Brain microvascular endothelial cell (primary cell): ENCODE measurements around the gene EPHA4.

Experiments used
- DNase-seq: peaks from one replicate; pipeline ENCODE4 v3.0.0-alpha.2; 2020
- H3K27ac ChIP-seq: fragments of 250-450 bp; sonication (Bioruptor Pico); 2 replicates; pipeline ENCODE4 v1.5.1; 2020; ENCODE audit warnings: mild to moderate bottlenecking, moderate library complexity
- H3K27me3 ChIP-seq: fragments of 250-450 bp; sonication (Bioruptor Pico); replicated peaks from 2 replicates; pipeline ENCODE4 v1.5.1; 2020; ENCODE audit warnings: mild to moderate bottlenecking
- H3K36me3 ChIP-seq: fragments of 250-450 bp; sonication (Bioruptor Pico); replicated peaks from 2 replicates; pipeline ENCODE4 v1.5.1; 2020; ENCODE audit warnings: mild to moderate bottlenecking
- H3K4me3 ChIP-seq: 2 replicates; pipeline ENCODE4 v1.5.1; 2011; ENCODE audit warnings: low read depth, mild to moderate bottlenecking, control low read depth, low read length, moderate library complexity
- CTCF ChIP-seq: IDR thresholded peaks from 2 replicates; pipeline ENCODE4 v1.5.1; 2011; ENCODE audit warnings: low read depth, mild to moderate bottlenecking, moderate library complexity, low read length, control low read depth, inconsistent platforms; ENCODE audit errors: missing control alignments
- in situ Hi-C: cut with HindIII; loops from 2 replicates; pipeline ENCODE4 v1.10.0; 2017; ENCODE audit warnings: low sequenced_read_pairs, low pct_ligation_motif_present

EPHA4 gene

GRCh38 chr2:221372907-221373306, 199.2 kb downstream of the EPHA4 start:
- Histone ChIP-seq H3K36me3 (no peaks in the 10 kb centered on the region), H3K4me3 (no peak overlapping the region), H3K27ac (no peak overlapping the region), H3K27me3 (no peaks in the 10 kb centered on the region)
- DNase-seq = no peak
- in situ Hi-C loops = no loop called here
- TF ChIP-seq CTCF = no peak

DNA sequence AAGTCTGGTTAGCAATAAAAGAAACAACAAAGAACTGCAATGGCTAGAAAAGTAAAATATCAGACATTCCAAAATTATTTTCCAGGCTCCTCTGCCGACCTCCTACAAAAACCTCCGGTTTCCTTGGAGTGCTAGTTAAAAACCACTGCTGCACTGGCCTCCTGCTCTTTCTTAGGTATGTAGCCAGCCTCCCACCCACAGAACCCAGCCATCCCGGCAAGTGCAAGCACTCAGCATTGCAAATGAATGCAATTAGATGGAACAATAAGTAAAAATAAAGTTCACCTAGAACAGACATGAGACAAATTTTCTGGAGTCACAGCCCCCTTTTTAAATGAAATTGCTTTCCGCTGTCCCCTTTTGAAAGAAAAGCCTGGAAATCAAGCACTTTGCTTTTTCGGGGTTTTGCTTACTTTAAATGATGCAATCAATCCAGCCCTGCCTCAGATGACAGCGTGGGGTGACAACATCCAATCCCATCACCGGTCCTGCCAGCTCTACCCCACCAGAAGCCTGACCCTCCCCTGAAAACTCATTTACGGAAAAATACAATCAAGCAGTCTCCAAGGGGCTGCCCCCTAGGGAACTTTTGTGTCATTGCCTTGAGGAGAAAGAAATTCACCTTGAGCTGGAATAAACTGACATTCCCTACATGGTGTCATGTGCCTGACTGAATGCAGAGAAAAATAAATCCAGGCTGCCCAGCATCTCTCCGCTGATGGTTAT, 199.8 kb downstream of the EPHA4 start:
- Histone ChIP-seq H3K27me3 (no peaks in the 10 kb centered on the region), H3K36me3 (no peaks in the 10 kb centered on the region), H3K27ac (no peak overlapping the region), H3K4me3 (no peak overlapping the region)
- TF ChIP-seq CTCF = peak; percentile 46
- no peak for DNase-seq
- in situ Hi-C loops = no loop called here

GRCh38 chr2:221371347-221371746, 200.8 kb downstream of the EPHA4 start:
- Histone ChIP-seq H3K27ac (no peak overlapping the region), H3K4me3 (no peak overlapping the region), H3K27me3 (no peaks in the 10 kb centered on the region), H3K36me3 (no peaks in the 10 kb centered on the region)
- TF ChIP-seq CTCF = no peak
- in situ Hi-C loops = no loop called here
- DNase-seq = no peak

- no peak overlapping the region for H3K27ac ChIP-seq
- in situ Hi-C loops = no loop called here
- H3K27me3 ChIP-seq = no peaks in the 10 kb centered on the region
- no peak for DNase-seq
- H3K36me3 ChIP-seq = no peaks in the 10 kb centered on the region
- no peak overlapping the region for H3K4me3 ChIP-seq
- TF ChIP-seq CTCF = no peak
Observed at GRCh38 chr2:221370857-221371211, 201.3 kb downstream of the EPHA4 start.

DNA sequence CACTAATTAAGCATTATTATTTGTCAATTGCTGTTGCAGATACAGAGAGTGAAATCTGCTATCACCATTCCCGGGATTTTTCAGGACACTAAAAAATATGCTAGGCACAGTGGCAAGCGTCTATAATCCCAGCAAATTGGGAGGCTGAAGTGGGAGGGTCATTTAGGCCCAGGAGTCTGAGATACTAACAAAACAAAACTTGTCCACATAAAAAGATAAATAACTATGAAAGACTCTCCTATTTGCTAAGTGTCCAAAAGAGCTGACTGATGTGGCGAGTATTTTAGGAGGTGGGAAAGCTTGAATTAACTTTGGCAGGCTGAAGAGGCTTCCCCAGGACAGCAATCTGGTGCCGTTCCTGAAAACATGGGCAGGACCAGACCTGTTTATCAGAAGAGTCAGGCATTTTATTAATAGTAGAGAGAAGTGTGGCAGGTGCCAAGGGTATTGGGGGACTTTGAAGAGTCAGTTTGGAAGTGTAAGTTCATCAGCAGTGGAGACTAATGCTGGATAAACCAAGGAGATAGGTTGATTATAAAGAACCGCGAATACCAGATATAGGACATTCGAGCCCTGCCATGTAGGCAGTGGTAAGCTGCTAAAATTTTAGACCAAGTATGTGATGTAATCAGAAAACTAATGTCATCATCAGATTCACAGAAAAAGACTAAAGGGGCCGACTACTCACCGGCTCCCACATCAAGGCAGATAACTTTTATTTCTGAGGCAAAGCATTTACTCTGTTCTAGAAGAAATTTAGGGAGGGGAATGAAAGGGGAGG, 201.8 kb downstream of the EPHA4 start:
- in situ Hi-C loops = no loop called here
- H3K4me3 ChIP-seq = no peak overlapping the region
- no peak for TF ChIP-seq CTCF

More for the DNA sequence above, 201.8 kb downstream of the EPHA4 start:
- no peak for DNase-seq
- Histone ChIP-seq H3K36me3 (no peaks in the 10 kb centered on the region), H3K27me3 (no peaks in the 10 kb centered on the region), H3K27ac (no peak overlapping the region)
